GM23248 (cell line): ENCODE data around the gene PRR5L. TPM values are rescaled to one million over a fixed set of nuclear protein-coding genes. Genes with fewer than 3 reads are reported as not detected.

Experiments used
- DNase-seq: peaks from one replicate; pipeline ENCODE4 v3.0.0-alpha.2; 2015
- H2AFZ ChIP-seq: fragments of 200-600 bp; sonication (generic); 2 replicates; pipeline ENCODE4 v1.6.1; 2016; ENCODE audit warnings: antibody characterized with exemption
- H3F3A ChIP-seq: fragments of 200-600 bp; sonication (generic); 2 replicates; pipeline ENCODE4 v1.6.1; 2016; ENCODE audit warnings: mild to moderate bottlenecking, antibody characterized with exemption, mixed run types; ENCODE audit not compliant: insufficient read depth
- H3K27ac ChIP-seq: fragments of 200-600 bp; sonication (generic); 2 replicates; pipeline ENCODE4 v1.5.1; 2016; ENCODE audit warnings: mild to moderate bottlenecking
- H3K27me3 ChIP-seq: fragments of 200-600 bp; sonication (generic); replicated peaks from 2 replicates; pipeline ENCODE4 v1.6.1; 2016; ENCODE audit warnings: mild to moderate bottlenecking; ENCODE audit not compliant: insufficient read depth
- H3K36me3 ChIP-seq: fragments of 200-600 bp; sonication (generic); 2 replicates; pipeline ENCODE4 v1.6.1; 2016; ENCODE audit warnings: low read depth, mild to moderate bottlenecking
- H3K4me1 ChIP-seq: fragments of 200-600 bp; sonication (generic); 2 replicates; pipeline ENCODE4 v1.6.1; 2016; ENCODE audit warnings: mild to moderate bottlenecking; ENCODE audit not compliant: insufficient read depth
- H3K4me2 ChIP-seq: fragments of 200-600 bp; sonication (generic); one replicate; pipeline ENCODE4 v1.6.1; 2016; ENCODE audit warnings: mild to moderate bottlenecking; ENCODE audit not compliant: unreplicated experiment
- H3K4me3 ChIP-seq: fragments of 200-600 bp; sonication (generic); 2 replicates; pipeline ENCODE4 v1.5.1; 2016; ENCODE audit warnings: mild to moderate bottlenecking
- H3K79me2 ChIP-seq: fragments of 200-600 bp; sonication (generic); 2 replicates; pipeline ENCODE4 v1.6.1; 2016; ENCODE audit warnings: mild to moderate bottlenecking; ENCODE audit not compliant: insufficient read depth
- H3K9ac ChIP-seq: fragments of 200-600 bp; sonication (generic); 2 replicates; pipeline ENCODE4 v1.6.1; 2016; ENCODE audit warnings: mild to moderate bottlenecking
- H3K9me2 ChIP-seq: fragments of 200-600 bp; sonication (generic); 2 replicates; pipeline ENCODE4 v1.6.1; 2016; ENCODE audit warnings: mixed run types, mild to moderate bottlenecking, moderate library complexity; ENCODE audit not compliant: insufficient read depth
- H3K9me3 ChIP-seq: fragments of 200-600 bp; sonication (generic); one replicate; pipeline ENCODE4 v1.6.1; 2017; ENCODE audit warnings: low read depth
- H4K20me1 ChIP-seq: fragments of 200-600 bp; sonication (generic); 2 replicates; pipeline ENCODE4 v1.6.0; 2016; ENCODE audit not compliant: insufficient read depth
- EZH2 ChIP-seq: fragments of 200-600 bp; sonication (generic); IDR thresholded peaks from 2 replicates; pipeline ENCODE4 v1.6.1; 2018; ENCODE audit warnings: antibody characterized with exemption, mild to moderate bottlenecking; ENCODE audit not compliant: insufficient read depth, poor library complexity, severe bottlenecking
- EZH2phosphoT487 ChIP-seq: fragments of 200-600 bp; sonication (generic); IDR thresholded peaks from 2 replicates; pipeline ENCODE4 v1.6.1; 2018; ENCODE audit warnings: antibody characterized with exemption, moderate library complexity, mild to moderate bottlenecking, low read depth; ENCODE audit not compliant: insufficient read depth
- WGBS, 2 experiments: methylation state at CpG; one replicate each; pipeline ENCODE4 v1.1.6; 2015 to 2017; ENCODE audit warnings: low lambda C conversion rate in 2 of 2, low coverage in 1 of 2; ENCODE audit errors: missing lambda C conversion rate in 2 of 2; 5-methylcytosine and 5-hydroxymethylcytosine counted together
- in situ Hi-C: fragments of 300-500 bp; cut with MboI; formaldehyde crosslinking; loops from 2 replicates; pipeline ENCODE4 v1.15.0; 2020
- polyA plus RNA-seq: library from polyadenylated mRNA; unstranded; fragments of >200 nt; fragmentation: Nextera tagmentation; extraction: Ambion mirVana; gene quantifications from 2 replicates; pipeline ENCODE4 v1.2.1, GENCODE V29; 2016
- total RNA-seq: library from RNA; depleted of rRNA; stranded (reverse); fragments of >200 nt; shearing (Covaris generic); gene quantifications from 2 replicates; pipeline ENCODE4 v1.2.3, GENCODE V29; 2014

PRR5L gene
- total and polyA plus RNA-seq, 2 experiments from 2014 or later: 9.0 to 29.8 TPM

- 82 to 83% methylated on average over 8 of the region's 8 CpGs for WGBS, 2 experiments
- no peak for DNase-seq
- no peaks in the 10 kb centered on the region for H4K20me1 ChIP-seq
- no peaks in the 10 kb centered on the region for H3K79me2 ChIP-seq
- no peak overlapping the region for H3K9ac ChIP-seq
- in situ Hi-C loops: no loop called here
- H3K9me3 ChIP-seq: no peaks in the 10 kb centered on the region
- H3K4me2 ChIP-seq: no peak overlapping the region
- peaks cover 5% of the 10 kb centered on the region; the same call in 1 of the 2 replicates for H3F3A ChIP-seq
- peaks cover 17% of the 10 kb centered on the region for H3K4me1 ChIP-seq
- no peaks in the 10 kb centered on the region for H3K27me3 ChIP-seq
- no peaks in the 10 kb centered on the region for H3K9me2 ChIP-seq
- no peak overlapping the region for H2AFZ ChIP-seq
- H3K27ac ChIP-seq: no peak overlapping the region
- no peak overlapping the region for H3K4me3 ChIP-seq
- H3K36me3 ChIP-seq: no peaks in the 10 kb centered on the region; the same call in none of the 2 replicates
- TF ChIP-seq EZH2: no peak
- no peak for TF ChIP-seq EZH2phosphoT487
These were observed 151.9 kb downstream of the PRR5L start for GRCh38 chr11:36447947-36448346.

GRCh38 chr11:36449561-36450096 lies 153.5 kb downstream of the PRR5L start:
- Histone ChIP-seq H3K27ac (no peak overlapping the region), H3K4me3 (no peak overlapping the region), H3K4me1 (peaks cover 30% of the 10 kb centered on the region), H3F3A (peaks cover 12% of the 10 kb centered on the region; the same call in 1 of the 2 replicates), H3K9me3 (no peaks in the 10 kb centered on the region), H3K4me2 (no peak overlapping the region), H3K79me2 (no peaks in the 10 kb centered on the region), H3K27me3 (no peaks in the 10 kb centered on the region), H4K20me1 (no peaks in the 10 kb centered on the region), H3K36me3 (no peaks in the 10 kb centered on the region; the same call in none of the 2 replicates), H3K9ac (no peak overlapping the region), H2AFZ (no peak overlapping the region), H3K9me2 (no peaks in the 10 kb centered on the region)
- TF ChIP-seq EZH2 (no peak), EZH2phosphoT487 (no peak)
- in situ Hi-C loops: no loop called here
- 59 to 65% methylated on average over 5 of the region's 5 CpGs for WGBS, 2 experiments
- peak; percentile 20 for DNase-seq

GRCh38 chr11:36450110-36450572 lies 154.1 kb downstream of the PRR5L start:
- Histone ChIP-seq H3K79me2 (no peaks in the 10 kb centered on the region), H3K9me2 (no peaks in the 10 kb centered on the region), H3K4me1 (peaks cover 35% of the 10 kb centered on the region), H3K4me2 (no peak overlapping the region), H3K9me3 (no peaks in the 10 kb centered on the region), H2AFZ (no peak overlapping the region), H3K27me3 (no peaks in the 10 kb centered on the region), H3F3A (peaks cover 15% of the 10 kb centered on the region; the same call in 1 of the 2 replicates), H3K36me3 (no peaks in the 10 kb centered on the region; the same call in 1 of the 2 replicates), H3K4me3 (peak overlapping the region; percentile 30; the same call in 1 of the 2 replicates), H3K27ac (no peak overlapping the region), H4K20me1 (no peaks in the 10 kb centered on the region), H3K9ac (peak overlapping the region; percentile 34; the same call in 1 of the 2 replicates)
- in situ Hi-C loops: no loop called here
- DNase-seq: peak; percentile 19
- TF ChIP-seq EZH2 (no peak), EZH2phosphoT487 (no peak)
- WGBS, 2 experiments: 54 to 57% methylated on average over 3 of the region's 3 CpGs

GRCh38 chr11:36451045-36451444 lies 155.0 kb downstream of the PRR5L start:
- H3K9me2 ChIP-seq: no peaks in the 10 kb centered on the region
- 87% methylated on average over 6 of the region's 6 CpGs for WGBS, 2 experiments
- no peak overlapping the region for H2AFZ ChIP-seq
- TF ChIP-seq EZH2 (no peak), EZH2phosphoT487 (no peak)
- no peak overlapping the region for H3K4me3 ChIP-seq
- H3F3A ChIP-seq: peaks cover 16% of the 10 kb centered on the region; the same call in 1 of the 2 replicates
- H3K4me1 ChIP-seq: peaks cover 41% of the 10 kb centered on the region
- DNase-seq: no peak
- no peak overlapping the region for H3K27ac ChIP-seq
- no peak overlapping the region for H3K4me2 ChIP-seq
- H4K20me1 ChIP-seq: no peaks in the 10 kb centered on the region
- no peaks in the 10 kb centered on the region for H3K27me3 ChIP-seq
- in situ Hi-C loops: no loop called here
- no peaks in the 10 kb centered on the region; the same call in 1 of the 2 replicates for H3K36me3 ChIP-seq
- no peak overlapping the region for H3K9ac ChIP-seq
- no peaks in the 10 kb centered on the region for H3K79me2 ChIP-seq
- H3K9me3 ChIP-seq: no peaks in the 10 kb centered on the region
